Posterior vena cava (tissue), 2 donors: Measurements from ENCODE around the gene ITGAE. TPM values are rescaled to one million over a fixed set of nuclear protein-coding genes. Genes with fewer than 3 reads are reported as not detected.
"Not testable (repeated sequence)": the region's sequence is repeated elsewhere in the genome, so short reads cannot be mapped to it uniquely, and the experiment has no call there.

Experiments used
- DNase-seq: peaks from one replicate; pipeline ENCODE4 v3.0.0-alpha.2; 2020; ENCODE audit warnings: low spot score
- intact Hi-C, 2 donors: fragments of 100-400 bp; cut with DNase I; formaldehyde crosslinking; loops; one replicate each; pipeline versions ENCODE4 v1.14.1 to v1.14.2; 2022 to 2023
- total RNA-seq, 2 donors: library from RNA; stranded (reverse); fragmentation: NEBNext Ultra II Directional; extraction: Animal tissue kit (Norgen Biotek cat#: 25700); gene quantifications; one replicate each; pipeline ENCODE4 v1.2.1, GENCODE V29; 2021
- donor health status: DM: yes; HTN: yes; CAD: no.
- donor health status: DM: yes; HTN: yes; CAD: no.

The ITGAE gene
- total RNA-seq, 2 donors from 2014 or later, result 18.2 to 25.6 TPM

DNA sequence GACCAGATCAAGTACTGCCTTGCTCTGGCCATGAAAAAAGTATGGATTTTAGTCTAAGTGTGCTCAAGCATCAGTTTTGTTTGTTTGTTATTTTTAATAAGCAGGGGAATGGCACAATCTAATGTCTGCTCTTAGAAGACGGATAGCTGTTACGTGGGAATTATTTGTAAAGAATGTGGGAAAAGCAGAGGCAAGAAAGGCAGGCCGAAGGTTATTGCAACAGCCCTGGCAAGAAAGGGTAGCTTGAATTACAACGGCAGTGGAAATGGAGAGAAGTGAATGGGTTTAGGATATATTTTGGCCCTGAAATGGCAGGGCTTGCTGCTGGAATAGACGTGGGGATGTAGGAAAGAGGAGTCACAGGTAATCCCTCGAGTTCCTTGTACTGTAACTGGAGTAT lies 78.3 kb downstream of the ITGAE start:
- DNase-seq, result no peak
- intact Hi-C loops, result no loop called here

DNA sequence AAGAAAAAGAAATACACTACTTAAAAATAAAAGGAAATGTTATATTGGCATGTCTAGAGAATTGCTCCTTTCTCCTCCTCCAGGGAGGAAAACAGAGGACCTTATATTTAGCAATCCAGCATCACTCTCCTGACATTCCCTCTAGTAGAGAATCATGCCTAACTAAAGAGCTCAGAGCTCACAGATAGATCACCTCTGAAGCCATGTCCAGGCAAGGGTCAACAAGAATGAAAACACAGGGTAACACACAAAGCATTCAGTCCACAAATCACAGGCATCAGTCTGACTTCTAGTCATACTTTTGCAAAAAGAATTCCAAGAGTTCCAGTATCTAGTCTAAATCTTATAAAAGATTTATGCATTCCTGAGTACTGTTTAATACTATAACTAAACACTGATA lies 81.7 kb downstream of the ITGAE start:
- intact Hi-C loops, result no loop called here
- no peak for DNase-seq

DNA sequence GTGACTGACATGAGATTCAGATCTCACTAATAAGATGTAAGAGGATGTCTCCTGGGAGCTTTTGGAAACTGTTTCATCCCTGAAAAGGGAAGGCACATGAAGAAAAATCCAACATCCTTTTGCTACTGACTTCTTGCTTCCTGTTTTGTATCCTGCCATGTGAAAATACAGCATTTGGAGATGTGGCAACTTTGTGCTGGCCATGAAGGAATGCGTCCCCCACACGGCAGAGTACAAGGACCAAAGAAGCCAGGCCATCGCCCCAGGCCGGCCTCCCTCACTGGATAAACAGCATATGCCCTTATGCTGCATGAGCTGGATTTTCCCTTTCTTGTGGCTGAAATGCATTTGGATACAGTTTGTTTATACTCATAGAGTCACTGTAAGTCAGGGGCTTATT lies 82.8 kb downstream of the ITGAE start:
- DNase-seq, result no peak
- intact Hi-C loops, result no loop called here

DNA sequence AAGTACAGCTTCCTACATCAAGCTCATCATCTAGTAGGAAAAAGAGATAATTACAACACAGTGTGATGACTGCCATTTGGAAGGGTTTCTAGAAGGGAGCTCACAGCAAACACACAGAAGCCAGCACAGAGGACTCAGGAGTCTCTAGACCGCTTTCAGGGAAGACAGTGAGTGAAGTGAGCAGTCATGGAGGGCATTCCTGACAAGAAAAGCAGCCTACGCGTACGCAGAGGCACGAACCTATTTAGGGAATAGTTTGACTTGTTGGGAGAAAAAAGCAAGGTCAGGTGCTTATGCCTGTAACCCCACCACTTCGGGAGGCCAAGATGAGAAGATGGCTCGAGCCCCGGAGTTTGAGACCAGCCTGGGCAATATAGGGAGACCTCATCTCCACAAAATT lies 85.7 kb downstream of the ITGAE start:
- intact Hi-C loops, result no loop called here
- DNase-seq, result no peak

DNA sequence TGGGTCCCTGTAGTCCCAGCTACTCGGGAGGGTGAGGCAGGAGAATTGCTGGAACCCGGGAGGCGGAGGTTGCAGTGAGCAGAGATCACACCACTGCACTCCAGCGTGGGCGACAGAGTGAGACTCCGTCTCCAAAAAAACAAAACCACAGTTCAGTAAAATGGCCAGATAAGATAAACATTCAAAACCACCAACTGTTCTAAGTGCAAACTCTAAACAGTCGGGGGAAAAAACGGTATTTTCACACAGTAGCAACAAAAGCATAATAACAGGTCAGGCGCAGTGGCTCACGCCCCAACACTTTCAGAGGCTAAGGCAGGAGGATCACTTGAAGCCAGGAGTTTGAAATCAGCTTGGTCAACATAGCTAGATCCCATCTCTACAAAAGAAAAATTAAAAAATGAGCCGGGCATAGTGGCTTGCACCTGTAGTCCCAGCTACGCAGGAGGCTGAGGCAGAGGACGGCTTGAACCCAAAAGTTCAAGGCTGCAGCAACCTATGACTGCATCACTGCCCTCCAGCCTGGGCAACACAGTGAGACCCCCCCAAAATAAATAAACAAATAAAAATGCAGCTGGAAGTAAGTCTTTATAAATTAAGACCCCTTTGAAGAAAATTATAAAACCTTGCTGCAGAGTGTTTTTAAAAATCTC lies 88.1 kb downstream of the ITGAE start:
- no peak for DNase-seq
- intact Hi-C loops, result no loop called here

DNA sequence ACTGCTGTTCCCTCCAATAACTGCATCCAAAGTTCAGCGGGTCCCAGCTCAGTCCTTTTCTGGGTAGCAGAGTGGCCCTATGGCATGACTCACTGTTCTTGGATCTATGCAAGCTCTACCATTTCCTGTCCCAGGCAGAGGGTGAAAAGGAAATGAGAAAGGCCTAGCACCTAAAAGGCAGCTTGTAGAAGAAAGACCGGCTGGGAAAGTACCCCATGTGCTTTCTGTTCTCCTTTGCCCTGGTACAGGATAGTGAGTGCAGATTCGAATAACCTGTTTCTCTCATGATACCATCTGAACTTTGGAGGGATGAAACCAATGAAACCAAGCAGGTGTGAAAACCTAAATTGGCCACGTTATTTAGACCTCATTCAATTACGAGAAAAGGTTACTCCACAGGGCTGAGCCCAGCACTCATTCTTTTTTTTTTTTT lies 90.0 kb downstream of the ITGAE start:
- no peak for DNase-seq
- intact Hi-C loops, result no loop called here

DNA sequence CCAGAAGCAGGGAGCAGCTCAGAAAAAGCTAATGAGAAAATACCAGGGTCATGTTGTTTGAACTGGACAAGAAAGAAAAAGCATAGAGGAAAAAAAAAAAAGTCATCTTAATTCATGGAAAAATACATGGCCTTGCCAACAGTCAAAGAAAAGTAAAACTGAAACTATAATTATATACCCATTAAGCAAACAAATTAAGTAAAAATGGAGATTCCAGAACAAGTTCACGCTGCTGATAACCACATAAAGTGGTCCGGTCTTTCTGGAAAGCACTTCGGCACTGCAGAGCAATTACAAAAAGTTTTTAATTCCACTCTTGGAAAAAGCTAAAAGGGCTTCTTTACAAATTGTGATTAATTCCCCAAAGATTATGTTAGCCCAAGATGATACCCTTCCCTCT lies 92.6 kb downstream of the ITGAE start:
- no peak for DNase-seq
- intact Hi-C loops, result no loop called here

DNA sequence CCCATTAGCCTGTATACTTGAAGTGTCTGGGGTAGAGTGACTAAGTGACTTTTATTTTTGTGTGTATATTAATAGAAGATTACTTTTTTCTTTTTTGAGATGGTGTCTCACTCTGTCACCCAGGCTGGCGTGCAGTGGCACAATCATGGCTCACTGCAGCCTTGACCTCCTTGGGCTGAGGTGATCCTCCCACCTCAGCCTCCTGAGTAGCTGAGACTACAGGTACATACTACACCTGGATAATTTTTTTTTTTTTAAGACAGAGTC lies 95.3 kb downstream of the ITGAE start:
- intact Hi-C loops, DNase-seq: not testable (repeated sequence)

DNA sequence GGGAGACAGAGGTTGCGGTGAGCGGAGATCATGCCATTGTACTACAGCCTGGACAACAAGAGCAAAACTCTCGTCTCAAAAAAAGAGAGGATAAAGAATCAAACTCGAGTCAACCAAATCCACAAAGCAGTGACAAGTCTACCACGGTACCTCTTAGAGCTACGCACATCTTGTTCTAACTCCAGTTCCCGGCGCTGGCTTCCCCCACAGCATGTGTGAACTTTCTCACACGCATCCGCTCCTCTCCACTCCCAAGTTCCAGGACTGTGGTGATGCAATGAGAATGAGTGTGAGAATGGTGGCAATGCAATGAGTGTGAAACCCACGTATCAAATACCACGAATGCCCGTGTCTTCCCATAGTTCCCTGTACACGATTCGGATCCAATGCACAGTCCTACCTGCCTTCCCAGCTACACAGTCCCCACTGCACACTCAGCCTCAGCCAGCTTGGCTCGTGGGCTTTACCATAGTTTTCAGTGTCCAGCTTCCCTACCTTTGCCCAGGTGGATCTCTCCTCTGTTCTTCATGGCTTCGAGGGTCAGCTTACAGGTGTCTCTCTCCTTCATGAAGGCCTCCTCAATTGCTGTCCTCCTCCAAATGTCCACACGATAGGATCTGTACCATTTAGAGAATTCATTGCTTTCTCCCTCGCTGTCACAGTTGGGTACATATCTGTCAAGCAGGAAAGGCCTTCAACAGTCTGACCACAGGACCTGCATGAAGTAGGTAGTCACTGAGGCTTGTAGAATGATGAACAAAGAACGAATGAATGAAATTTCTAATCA lies 95.9 kb downstream of the ITGAE start:
- DNase-seq, result no peak
- intact Hi-C loops, result no loop called here

DNA sequence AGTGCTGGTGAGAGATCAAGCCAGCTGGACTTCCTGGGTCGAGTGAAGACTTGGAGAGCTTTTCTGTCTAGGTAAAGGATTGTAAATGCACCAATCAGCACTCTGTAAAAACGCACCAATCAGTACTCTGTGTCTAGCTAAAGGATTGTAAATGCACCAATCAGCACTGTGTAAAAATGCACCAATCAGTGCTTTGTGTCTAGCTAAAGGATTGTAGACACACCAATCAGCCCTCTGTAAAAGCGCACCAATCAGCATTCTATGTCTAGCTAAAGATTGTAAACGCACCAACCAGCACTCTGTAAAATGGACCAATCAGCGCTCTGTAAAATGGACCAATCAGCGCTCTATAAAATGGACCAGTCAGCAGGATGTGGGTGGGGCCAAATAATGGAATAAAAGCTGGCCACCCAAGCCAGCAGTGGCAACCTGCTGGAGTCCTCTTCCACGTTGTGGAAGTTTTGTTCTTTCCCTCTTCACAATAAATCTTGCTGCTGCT lies 98.9 kb downstream of the ITGAE start:
- DNase-seq, intact Hi-C loops: not testable (repeated sequence)

DNA sequence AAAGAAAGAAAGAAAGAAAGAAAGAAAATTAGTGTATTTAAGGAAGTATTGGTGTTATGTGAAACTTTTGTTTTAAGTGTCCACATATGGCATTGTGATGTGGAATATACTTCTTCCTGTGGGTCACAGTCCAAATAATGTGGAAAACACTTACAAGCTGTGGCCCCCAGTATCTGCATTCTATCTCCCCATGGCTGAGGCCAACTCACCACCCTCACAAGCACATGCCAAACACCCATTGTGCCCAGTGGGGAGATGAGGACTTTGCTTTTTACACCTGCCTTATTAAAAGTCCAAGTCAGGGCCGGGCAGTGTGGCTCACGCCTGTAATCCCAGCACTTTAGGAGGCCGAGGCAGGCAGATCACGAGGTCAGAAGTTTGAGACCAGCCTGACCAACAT lies 101.0 kb downstream of the ITGAE start:
- intact Hi-C loops, result no loop called here
- no peak for DNase-seq

DNA sequence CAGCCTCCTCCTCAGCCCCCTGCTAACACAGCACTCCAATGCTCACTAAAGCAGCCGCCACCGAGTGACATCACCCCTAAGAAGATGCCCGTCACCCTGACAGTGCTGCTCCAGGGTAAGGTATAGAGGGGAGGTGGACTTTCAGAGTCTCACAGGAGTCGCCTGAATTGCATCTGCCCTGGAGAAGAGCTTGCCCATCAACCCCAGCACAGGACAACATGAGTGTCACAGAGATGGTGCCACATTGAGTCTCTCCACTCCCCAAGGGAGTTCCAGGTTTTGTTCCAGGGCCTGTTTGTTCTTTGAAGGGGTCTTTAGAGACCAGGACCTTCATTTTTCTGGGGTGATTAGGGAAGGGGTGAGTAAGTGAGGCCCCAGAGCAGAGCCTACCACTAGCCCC lies 102.8 kb downstream of the ITGAE start:
- DNase-seq, result no peak
- intact Hi-C loops, result no loop called here

DNA sequence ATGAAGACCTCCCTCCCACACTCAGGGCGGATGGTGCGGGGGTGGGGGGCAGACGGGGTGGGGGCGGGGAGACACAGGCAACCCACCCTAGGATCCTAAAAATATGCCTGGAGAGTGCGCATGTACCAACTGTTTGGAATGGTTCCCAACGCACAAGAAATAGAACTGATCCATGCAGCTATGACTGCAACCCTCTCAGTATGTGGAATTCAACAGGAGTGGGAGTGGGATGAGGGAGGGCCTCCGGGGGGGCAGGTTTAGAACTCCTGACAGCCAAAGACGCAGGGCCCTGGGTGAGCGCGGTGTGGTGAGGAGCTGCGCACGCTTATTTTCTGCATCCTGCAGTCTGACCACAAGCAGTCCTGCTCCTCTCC lies 103.9 kb downstream of the ITGAE start:
- intact Hi-C loops, result no loop called here
- DNase-seq, result no peak

DNA sequence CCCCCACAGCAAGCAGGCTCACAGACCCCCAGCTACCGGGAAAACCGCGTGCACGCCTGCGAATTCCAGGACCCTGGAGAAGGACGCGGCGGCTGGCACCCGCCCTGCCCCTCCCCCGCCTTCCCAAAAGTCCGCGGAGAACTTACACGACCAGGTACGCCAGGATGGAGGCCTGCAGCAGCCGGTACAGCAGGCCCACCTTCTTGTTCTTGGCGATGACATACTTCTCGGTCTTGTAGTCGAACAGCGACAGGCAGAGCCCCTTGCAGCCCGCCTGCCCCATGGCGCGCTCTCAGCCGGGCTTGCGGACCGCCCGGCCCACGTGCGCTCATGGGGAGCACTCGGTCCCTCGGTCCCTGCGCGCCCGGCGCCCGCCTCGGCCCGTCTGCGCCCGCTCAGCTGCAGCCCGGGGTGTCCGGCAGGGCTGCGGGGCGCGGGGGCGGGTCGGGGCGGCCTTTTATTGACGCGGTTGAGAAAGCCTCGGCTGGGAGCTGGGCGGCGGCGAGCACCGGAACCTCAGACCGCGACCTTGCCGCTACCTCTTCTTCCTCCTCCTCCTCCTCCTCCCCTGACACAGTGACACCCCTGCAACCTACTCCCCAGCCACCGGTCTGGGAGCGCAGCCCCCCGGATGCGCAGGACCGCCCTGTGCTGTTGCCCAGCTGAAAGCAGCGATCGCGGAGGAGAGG lies 105.1 kb downstream of the ITGAE start, which contains the start of gene P2RX5:
Gene P2RX5 (minus strand): TSS at position 433 of the 689 bp plus-strand sequence. CDS start 150 bp downstream, at position 283.
- intact Hi-C loops, result no loop called here

DNA sequence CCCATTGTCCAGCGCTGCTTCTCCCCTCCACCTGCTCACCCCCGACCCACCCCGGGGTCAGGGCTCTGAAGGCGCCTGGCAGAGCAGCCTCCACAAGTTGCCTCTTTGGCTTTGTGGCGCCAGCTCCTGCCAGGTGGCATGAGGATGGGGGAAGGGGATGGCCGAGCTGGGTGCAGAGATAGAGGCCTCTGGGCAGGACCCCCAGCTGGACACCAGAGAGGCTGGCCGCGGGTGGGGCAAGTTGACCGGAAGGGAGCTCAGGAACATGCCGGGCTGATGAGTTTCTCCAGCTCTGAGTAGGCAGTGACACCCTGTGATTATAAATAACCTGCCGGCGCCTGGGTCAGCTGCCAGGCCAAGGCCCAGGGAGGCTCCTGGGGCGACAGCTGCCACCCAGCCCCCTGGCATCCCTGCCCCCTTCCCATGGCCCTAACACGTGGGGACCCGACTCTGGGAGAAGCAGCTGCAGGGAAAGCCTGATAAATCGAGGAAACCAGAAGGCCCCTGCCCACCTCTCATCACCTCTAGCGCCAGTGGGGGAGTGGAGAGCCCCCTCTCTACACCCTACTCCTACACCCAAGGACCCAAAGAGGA lies 105.8 kb downstream of the ITGAE start:
- intact Hi-C loops, result no loop called here
- no peak for DNase-seq

More for the DNA sequence above, 105.1 kb downstream of the ITGAE start, which contains the start of gene P2RX5:
- DNase-seq, result no peak

DNA sequence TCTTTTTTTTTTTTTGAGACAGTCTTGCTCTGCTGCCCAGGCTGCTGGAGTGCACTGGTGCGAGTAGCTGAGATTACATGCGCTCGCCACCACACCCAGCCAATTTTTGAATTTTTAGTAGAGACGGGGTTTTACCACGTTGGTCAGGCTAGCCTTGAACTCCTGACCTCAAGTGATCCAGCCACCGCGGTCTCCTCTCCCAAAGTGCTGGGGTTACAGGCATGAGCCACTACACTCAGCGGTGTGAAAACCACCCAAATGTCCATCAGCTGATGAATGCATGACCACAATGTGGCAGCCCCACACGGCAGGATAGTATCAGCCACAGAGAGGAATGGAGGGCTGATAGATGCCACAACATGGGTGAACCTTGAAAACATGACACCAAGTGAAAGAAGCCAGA lies 107.2 kb downstream of the ITGAE start:
- intact Hi-C loops, result no loop called here

DNA sequence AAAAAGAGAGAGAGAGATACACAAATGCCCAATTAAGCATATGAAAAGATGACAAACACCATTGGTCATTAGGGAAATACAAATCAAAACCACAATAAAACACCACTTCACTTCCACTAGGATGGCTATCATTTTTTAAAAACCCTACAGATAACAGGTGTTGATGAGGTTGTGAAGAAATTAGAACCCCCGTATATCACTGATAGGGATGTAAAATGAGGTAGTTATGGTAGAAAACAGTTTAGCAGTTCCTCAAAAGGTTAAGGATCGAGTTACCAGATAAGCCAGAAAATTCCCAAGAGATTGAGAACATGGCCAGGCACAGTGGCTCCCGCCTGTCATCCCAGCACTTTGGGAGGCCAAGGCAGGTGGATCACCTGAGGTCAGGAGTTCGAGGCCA lies 107.8 kb downstream of the ITGAE start:
- DNase-seq, result no peak
- intact Hi-C loops, result no loop called here

More for the DNA sequence above, 107.2 kb downstream of the ITGAE start:
- DNase-seq, result no peak

DNA sequence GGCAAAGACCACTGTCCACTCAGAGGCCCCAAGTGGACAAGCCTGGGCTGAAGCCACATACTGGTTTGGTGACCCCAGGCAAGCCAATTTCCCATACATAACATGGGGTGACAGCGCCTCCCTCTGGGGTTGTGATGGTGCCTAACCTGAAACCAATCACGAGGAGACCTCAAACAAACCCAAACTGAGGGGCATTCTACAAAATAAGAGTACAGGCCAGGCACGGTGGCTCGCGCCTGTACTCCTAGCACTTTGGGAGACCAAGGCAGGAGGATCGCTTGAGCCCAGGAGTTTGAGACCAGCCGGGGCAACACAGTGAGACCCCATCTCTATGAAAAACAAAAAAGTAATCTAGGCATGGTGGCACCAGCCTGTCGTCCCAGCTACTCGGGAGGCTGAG lies 108.6 kb downstream of the ITGAE start:
- DNase-seq, result no peak
- intact Hi-C loops, result no loop called here

DNA sequence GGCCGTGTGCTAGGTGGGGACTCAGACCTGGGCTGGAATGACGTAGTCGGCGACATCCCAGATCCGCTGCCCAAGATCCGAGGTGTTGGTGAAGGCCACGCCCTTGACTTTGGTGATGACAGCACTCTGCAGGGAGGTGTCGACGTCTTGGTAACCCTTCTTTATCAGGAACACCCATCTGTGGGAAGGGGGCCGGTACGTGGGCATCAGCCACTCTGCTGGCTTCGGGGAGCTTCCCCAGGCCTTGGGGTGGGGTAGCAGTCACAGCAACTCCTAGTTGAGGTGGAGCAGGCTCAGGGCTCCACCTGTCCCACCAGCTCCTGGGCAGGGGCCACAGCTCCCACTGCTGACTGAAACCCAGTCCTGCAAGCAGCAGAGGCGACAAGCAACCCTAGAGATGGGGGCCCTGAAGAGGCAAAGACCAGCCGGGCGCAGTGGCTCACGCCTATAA lies 109.3 kb downstream of the ITGAE start:
- DNase-seq, result no peak
- intact Hi-C loops, result no loop called here
